Measurements from ENCODE around the gene SMG7.
A peak's percentile ranks its signal among the peaks of the same experiment; 100 is the strongest.

Gene SMG7

GRCh38 chr1:183508694-183509093, 36.4 kb downstream of the SMG7 start:
- DNase-seq (ENCODE audit: low spot score), result no peak

- DNase-seq (ENCODE audit: low spot score), result no peak
These were observed 40.2 kb downstream of the SMG7 start for GRCh38 chr1:183512450-183512849.

- no peak for DNase-seq (ENCODE audit: low spot score)
These were observed 41.9 kb downstream of the SMG7 start for GRCh38 chr1:183514235-183514634.

- DNase-seq (ENCODE audit: low spot score), result peak; percentile 60
These were observed 42.8 kb downstream of the SMG7 start for GRCh38 chr1:183515002-183515689.

GRCh38 chr1:183516725-183517124, 44.4 kb downstream of the SMG7 start:
- DNase-seq (ENCODE audit: low spot score), result no peak

GRCh38 chr1:183517401-183517800, 45.1 kb downstream of the SMG7 start:
- DNase-seq (ENCODE audit: low spot score), result no peak

GRCh38 chr1:183520379-183520778, 48.1 kb downstream of the SMG7 start:
- no peak for DNase-seq (ENCODE audit: low spot score)

- no peak for DNase-seq (ENCODE audit: low spot score)
These were observed 49.8 kb downstream of the SMG7 start for GRCh38 chr1:183522104-183522503.

GRCh38 chr1:183528577-183528976, 56.3 kb downstream of the SMG7 start:
- no peak for DNase-seq (ENCODE audit: low spot score)

- no peak for DNase-seq (ENCODE audit: low spot score)
These were observed 61.4 kb downstream of the SMG7 start for GRCh38 chr1:183533617-183534174.

GRCh38 chr1:183537405-183537804, 65.1 kb downstream of the SMG7 start:
- no peak for DNase-seq (ENCODE audit: low spot score)

GRCh38 chr1:183543619-183544204, 71.4 kb downstream of the SMG7 start:
- DNase-seq (ENCODE audit: low spot score), result peak; percentile 80

- DNase-seq (ENCODE audit: low spot score), result no peak
These were observed 72.4 kb downstream of the SMG7 start for GRCh38 chr1:183544598-183545297.

- no peak for DNase-seq (ENCODE audit: low spot score)
These were observed 74.1 kb downstream of the SMG7 start for GRCh38 chr1:183546427-183546826.

- DNase-seq (ENCODE audit: low spot score), result no peak
These were observed 75.8 kb downstream of the SMG7 start for GRCh38 chr1:183548116-183548515.

GRCh38 chr1:183550915-183551314, 78.6 kb downstream of the SMG7 start:
- DNase-seq (ENCODE audit: low spot score), result no peak

- DNase-seq (ENCODE audit: low spot score), result no peak
These were observed 79.6 kb downstream of the SMG7 start for GRCh38 chr1:183551924-183552323.

- no peak for DNase-seq (ENCODE audit: low spot score)
These were observed 80.1 kb downstream of the SMG7 start for GRCh38 chr1:183552441-183552840.

- no peak for DNase-seq (ENCODE audit: low spot score)
These were observed 80.6 kb downstream of the SMG7 start for GRCh38 chr1:183552891-183553290.

GRCh38 chr1:183553331-183553730, 81.0 kb downstream of the SMG7 start:
- DNase-seq (ENCODE audit: low spot score), result no peak

- DNase-seq (ENCODE audit: low spot score), result no peak
These were observed 81.5 kb downstream of the SMG7 start for GRCh38 chr1:183553764-183554163.

GRCh38 chr1:183554577-183554976, 82.3 kb downstream of the SMG7 start:
- DNase-seq (ENCODE audit: low spot score), result no peak

GRCh38 chr1:183559061-183559460, 86.8 kb downstream of the SMG7 start:
- DNase-seq (ENCODE audit: low spot score), result no peak

All from RKO (cell line).